GM19467 (cell line): ENCODE results near the gene ACADSB.

Experiments used
- ATAC-seq: cut with Tn5 transposase; IDR thresholded peaks from one replicate; pipeline ENCODE4 v1.9.1; 2021; ENCODE audit warnings: mild to moderate bottlenecking, moderate library complexity; ENCODE audit not compliant: unreplicated experiment

The ACADSB gene

GRCh38 chr10:123008355-123009104 lies at the start of gene ACADSB, which contains the start of gene IKZF5:
ACADSB (plus strand) TSS chr10:123009006; CDS start chr10:123009030, 24 bp downstream.
IKZF5 (minus strand) TSS chr10:123008795; CDS start chr10:122998625, 10,170 bp downstream.
- ATAC-seq = peak; percentile 84

GRCh38 chr10:122962405-122962804 lies 46.4 kb upstream of the ACADSB start:
- no peak for ATAC-seq

- no peak for ATAC-seq
These were observed 41.9 kb upstream of the ACADSB start for GRCh38 chr10:122966879-122967278.

DNA sequence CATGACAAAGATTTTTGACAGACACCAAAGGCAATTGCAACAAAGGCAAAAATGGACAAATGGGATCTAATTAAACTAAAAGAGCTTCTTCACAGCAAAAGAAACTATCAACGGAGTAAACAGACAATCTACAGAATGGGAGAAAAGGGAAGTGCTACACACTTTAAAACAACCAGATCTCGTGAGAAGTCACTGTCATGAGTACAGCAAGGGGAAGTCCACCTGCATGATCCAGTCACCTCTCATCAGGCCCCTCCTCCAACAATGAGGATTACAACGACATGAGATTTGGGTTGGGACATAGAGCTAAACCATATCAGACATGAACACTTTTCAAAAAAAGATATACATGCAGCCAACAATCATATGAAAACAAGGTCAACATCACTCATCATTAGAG lies 40.1 kb upstream of the ACADSB start:
- ATAC-seq = no peak

DNA sequence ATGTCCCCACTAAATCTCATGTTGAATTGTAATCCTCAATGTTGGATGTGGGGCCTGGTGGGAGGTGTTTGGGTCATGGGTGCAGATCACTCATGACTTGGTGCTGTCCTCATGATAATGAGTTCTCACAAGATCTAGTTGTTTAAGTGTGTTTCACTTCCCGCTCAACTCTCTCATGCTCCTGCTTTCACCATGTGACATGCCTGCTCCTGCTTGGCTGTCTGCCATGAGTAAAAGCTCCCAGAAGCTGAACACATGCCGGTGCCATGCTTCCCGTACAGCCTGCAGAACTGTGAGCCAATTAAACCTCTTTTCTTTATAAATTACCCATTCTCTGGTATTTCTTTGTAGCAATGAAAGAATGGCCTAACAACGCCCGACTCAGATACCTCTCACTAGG lies 34.8 kb upstream of the ACADSB start:
- no peak for ATAC-seq

DNA sequence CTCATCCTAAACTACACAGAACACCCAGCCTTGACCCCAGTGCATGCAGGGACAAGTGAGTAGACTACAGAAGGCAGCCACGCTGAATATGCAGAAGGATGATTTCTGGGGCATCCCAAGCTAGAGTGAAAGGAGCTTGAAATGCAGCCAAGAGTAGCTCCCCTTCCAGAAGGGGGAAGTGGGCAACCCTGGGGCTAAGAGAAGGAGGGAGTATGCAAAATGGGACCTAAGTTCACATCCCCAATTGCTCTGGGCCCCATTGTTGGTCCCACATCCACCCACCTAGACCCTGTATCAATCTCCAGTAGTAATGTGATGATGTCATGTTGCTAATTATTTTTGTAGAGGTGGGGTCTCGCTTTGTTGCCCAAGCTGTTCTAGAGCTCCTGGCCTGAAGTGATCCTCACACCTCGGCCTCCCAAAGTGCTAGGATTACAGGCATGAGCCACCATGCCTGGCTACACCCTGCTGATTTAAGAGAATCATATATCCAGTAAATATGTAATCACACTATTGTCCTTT lies 34.2 kb upstream of the ACADSB start:
- ATAC-seq = no peak

DNA sequence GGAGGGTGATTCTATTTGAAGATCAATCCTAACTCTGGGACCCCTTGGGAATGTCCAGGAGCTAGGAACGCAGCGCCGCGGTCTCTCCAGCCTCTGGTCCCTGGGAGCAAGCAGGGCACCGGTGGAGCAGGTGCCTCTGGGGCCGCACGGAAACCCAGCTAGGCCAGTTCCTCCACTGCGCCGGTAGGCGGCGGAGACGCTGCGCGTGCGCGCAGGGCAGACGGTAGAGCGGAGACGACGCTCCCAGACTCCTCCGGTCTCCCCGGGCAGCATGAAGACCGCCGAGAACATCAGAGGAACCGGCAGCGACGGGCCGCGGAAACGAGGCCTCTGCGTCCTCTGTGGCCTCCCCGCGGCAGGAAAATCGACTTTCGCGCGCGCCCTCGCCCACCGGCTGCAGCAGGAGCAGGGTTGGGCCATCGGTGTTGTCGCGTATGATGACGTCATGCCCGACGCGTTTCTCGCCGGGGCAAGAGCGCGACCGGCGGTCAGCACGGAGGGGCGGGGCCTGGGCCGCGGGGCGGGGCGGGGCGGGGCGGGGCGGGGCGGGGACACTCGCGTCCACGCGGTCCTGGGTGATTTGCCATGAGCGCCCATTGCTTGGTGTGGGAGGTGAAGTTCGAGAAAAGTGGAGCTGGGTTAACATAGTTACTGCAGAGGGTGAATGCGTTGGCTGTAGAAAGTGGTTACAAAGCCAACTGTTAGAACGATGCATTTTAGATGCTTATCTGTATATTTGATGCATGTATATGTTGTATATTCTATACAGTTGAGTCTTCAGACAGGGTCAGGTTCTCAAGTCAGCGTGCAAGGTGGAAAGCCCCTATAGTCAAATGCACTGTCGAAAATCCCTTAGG lies 28.4 kb upstream of the ACADSB start, which contains the start of gene PSTK:
Gene PSTK (plus strand): TSS at position 193 of the 857 bp plus-strand sequence. CDS start 79 bp downstream, at position 272.
- ATAC-seq = peak; percentile 99

DNA sequence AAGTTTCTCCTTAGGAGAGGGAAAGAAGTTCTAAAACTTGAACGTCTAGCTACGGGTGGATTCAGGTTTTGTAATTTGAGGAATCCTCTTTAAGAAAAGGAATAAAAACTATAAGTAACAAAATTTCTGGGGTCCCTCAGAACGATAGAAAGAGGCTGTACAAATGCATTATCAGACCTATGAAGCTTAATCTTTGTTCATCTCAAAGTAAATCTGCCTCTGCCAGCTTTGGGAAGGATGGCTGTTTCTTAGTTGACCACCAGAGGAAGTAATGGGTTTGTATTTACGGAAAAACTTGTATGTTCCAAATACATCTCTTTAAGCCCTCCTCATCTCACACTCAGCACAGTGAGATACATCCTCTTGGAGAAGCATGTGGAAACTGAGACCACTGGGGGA lies 27.7 kb upstream of the ACADSB start:
- no peak for ATAC-seq

DNA sequence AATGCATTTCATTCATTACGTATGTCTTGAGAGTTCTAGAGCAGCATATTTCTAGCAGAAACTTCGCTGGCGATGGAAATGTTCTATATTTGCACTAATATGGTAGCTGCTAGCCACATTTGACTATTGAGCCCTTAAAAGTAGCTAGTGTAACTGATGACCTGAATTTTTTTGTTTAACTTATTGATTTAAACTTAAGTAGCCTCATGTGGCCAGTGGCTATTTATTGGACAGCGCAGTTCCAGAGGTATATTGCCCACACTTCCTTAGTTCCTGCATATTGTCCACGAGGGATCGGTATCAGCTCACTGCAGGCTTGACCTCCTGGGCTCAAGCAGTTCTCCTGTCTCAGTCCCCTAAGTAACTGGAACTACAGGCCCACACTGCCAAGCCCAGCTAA lies 24.9 kb upstream of the ACADSB start:
- no peak for ATAC-seq

GRCh38 chr10:122984708-122985107 lies 24.1 kb upstream of the ACADSB start:
- no peak for ATAC-seq

DNA sequence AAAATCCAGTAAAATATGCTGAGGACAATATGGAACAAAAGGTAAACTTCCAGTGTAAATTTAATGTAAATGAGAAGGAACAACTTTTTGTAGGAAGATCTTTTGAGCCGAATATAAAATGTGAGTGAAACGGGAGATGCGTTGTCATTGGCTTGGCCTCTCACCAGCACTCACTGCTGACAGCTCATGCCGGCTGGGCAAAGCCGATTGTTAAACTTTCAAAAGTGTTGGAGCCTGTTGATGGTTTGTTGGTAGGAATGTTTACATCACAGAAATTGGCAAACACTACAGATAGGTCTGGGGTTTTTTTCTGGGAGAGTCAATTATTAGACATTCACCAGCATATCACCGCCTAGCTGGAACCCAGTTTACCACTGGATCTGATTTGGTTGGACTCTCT lies 22.5 kb upstream of the ACADSB start:
- ATAC-seq = no peak

- ATAC-seq = no peak
These were observed 20.3 kb upstream of the ACADSB start for GRCh38 chr10:122988501-122988900.

GRCh38 chr10:122990278-122990677 lies 18.5 kb upstream of the ACADSB start:
- ATAC-seq = no peak

GRCh38 chr10:122992031-122992585 lies 16.7 kb upstream of the ACADSB start:
- no peak for ATAC-seq

DNA sequence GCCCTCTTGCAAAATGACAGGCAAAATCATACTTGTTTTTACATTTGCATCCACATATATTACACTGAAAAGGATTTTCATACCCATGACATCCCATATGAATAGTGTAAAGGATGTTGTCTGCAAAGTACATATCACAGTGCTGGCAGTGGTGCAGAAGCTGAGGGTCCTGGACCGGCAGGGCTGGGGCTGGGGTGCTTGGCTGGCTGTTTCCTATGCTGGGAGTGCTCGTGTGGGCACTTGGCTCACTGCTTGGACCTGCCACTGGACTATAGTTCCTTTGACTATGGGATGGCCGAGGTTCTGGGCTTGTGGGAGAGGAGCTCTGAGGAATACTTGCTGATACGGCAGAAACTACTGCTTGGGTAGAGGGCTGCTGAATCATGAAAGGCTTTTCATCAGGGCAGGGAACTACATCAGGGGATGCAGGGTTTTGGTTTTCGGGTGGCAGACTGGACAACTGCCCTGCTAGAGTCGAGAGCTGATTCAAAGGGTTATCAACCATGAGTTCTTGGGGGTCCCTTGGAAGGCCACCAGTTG lies 14.9 kb upstream of the ACADSB start:
- ATAC-seq = no peak

DNA sequence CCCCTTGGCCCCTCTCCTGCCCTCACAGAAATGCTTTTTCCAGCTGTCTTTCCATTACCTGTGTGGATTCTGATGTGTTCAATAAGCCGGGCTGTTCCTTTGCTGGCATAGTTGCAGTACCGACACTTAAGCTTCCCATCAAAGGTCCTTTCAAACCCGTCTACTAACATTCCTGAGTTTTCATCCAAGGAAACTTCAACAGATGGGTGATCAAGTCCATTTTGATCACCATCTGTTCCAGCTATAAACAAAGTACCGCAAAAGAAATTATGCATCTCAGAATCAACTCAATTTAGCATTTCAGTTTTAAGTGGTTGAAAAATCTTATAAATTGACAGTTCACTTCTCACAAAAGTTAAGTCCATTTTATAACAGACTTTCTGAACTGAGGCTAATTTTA lies 12.9 kb upstream of the ACADSB start:
- no peak for ATAC-seq

DNA sequence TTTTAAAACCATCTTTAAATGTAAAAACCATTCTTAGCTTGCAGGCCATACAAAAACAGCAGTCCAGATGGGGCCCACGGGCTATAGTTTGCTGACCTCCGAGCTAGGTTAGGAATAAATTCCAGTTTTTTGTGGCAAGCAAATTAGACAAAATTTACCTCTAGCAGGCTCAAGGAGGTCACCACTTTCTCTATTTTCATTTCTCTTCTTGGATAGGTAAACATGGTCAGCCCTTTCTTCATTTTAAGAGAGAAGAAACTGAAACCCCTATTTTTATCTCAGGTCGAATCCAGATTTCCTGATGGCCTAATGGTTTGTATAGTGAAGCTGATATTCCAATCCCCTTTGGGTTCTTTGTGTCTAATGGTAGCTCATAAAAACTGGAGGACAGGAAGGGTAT lies 10.9 kb upstream of the ACADSB start:
- ATAC-seq = no peak

DNA sequence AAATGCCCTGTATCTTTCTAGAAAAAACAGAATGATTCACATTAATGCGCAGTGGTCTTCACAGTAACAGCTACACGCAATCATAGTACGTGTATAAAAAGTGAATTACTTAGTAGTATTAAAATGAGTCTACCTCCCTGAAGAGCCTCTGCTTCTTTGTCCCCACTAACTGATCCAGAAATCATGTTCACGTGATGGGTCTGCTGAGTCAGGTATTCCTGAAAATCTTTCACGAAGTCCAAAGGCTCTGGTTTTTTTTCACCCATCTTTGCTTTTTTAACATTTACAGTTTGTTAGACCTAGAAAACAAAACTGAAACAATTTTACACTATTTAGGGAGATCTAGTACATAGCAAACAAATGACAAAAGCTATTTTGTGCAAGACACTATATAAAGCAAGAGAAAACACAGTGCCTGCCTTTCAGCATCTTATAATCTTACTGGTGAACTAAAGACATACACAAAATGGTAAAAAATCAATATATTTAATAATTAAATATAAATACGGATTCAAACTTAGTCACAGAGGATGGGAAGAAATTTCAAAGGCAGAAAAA lies 10.4 kb upstream of the ACADSB start:
- no peak for ATAC-seq

- no peak for ATAC-seq
These were observed 9.9 kb upstream of the ACADSB start for GRCh38 chr10:122998934-122999333.

DNA sequence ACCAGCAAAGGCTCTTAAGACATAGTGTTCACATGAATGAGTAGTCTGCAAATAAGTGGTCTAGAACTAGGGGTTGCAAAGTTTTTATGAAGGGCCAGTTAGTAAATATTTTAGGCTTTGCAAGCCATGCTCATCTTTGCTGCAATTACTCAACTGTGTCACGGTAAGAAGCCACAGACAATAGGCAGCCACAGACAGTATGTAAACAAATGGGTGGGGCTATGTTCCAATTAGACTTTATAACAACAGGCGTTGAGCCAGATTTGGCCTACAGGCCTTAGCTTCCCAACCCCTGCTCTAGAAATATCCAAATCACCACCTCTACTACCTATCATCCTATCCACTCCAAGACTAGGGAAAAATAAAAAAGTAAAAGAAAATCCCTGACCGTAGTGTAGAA lies 9.5 kb upstream of the ACADSB start:
- no peak for ATAC-seq

DNA sequence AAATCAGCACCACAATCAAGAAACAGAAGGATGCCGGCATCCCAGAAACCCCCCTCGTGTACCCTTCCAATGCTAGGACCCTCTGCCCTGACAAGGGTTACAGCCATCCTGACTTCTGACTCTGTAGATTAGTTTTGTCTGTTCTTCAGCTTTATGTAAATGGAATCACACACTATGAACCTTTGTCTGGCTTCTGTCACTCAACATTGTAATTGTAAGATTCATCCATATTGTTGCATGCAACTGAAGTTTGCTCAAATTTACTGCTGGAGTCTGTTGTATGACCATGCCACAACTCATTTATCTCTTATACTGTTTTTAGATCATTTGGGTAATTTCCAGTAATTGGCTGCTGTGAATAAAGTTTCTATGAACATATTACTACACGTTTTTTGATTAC lies 8.7 kb upstream of the ACADSB start:
- no peak for ATAC-seq
